ENCODE results near the gene FOXJ3. TPM values are rescaled to one million over a fixed set of nuclear protein-coding genes. Genes with fewer than 3 reads are reported as not detected.
A peak's percentile ranks its signal among the peaks of the same experiment; 100 is the strongest.

The FOXJ3 gene
- polyA plus RNA-seq, 1 donor: 39.0 TPM

DNA sequence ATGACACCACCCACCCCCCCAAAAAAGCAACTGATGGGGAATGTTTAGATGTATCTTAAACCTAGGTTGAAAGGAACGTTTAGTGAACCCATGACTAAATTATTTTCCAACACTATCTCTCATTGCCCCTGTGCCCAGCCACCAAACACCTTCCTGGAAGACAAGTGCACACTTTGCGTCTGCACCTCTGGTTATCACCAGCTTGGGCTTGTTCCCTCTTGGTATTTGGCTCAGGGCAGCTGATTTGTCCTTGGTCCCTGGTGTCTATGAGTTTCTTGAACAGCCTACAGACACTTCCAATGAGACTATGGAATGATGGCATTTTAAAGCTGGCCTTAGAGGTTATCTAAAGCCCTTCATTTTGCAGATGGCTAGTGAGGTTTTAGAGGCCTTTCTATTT, 30.1 kb upstream of the FOXJ3 start:
- no peak overlapping the region for H3K27ac ChIP-seq (ENCODE audit: low read length)
- no peaks in the 10 kb centered on the region for H3K9me3 ChIP-seq (ENCODE audit: control insufficient read depth, low read depth, low read length)
- H3K4me1 ChIP-seq (ENCODE audit: control insufficient read depth, insufficient read depth, low read length): peaks cover 11% of the 10 kb centered on the region
- no peaks in the 10 kb centered on the region for H3K36me3 ChIP-seq (ENCODE audit: control insufficient read depth, insufficient read depth, low read length)
- H3K27me3 ChIP-seq (ENCODE audit: control insufficient read depth, insufficient read depth, low read length): no peaks in the 10 kb centered on the region
- WGBS (ENCODE audit: insufficient coverage, low lambda C conversion rate): 100% methylated on average over 1 of the region's 2 CpGs
- no peak overlapping the region for H3K4me3 ChIP-seq (ENCODE audit: low read length)
- DNase-seq: no peak

DNA sequence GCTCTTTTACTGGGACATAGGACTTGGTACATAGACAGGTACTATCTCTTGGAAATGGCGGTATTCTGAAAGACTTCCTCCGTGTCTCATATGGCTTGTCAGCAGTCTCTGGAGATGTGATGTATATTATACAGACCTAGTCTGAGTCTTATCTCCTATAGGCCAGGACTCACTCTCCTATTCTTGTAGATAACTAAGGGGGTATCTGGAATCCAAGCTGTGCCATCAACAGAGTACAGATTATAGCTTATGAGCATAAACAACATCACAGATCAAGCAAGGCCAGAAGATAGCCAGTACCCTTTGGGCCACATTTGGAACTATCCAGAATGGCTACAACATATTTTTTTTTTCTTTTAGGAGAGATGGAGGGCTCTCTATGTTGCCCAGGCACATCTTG, 29.5 kb upstream of the FOXJ3 start:
- Histone ChIP-seq H3K27ac (ENCODE audit: low read length) (no peak overlapping the region), H3K36me3 (ENCODE audit: control insufficient read depth, insufficient read depth, low read length) (no peaks in the 10 kb centered on the region), H3K4me3 (ENCODE audit: low read length) (no peak overlapping the region), H3K27me3 (ENCODE audit: control insufficient read depth, insufficient read depth, low read length) (no peaks in the 10 kb centered on the region), H3K4me1 (ENCODE audit: control insufficient read depth, insufficient read depth, low read length) (peaks cover 10% of the 10 kb centered on the region), H3K9me3 (ENCODE audit: control insufficient read depth, low read depth, low read length) (no peaks in the 10 kb centered on the region)
- WGBS (ENCODE audit: insufficient coverage, low lambda C conversion rate): no CpG with 5 or more reads among the region's 2 CpGs
- no peak for DNase-seq

DNA sequence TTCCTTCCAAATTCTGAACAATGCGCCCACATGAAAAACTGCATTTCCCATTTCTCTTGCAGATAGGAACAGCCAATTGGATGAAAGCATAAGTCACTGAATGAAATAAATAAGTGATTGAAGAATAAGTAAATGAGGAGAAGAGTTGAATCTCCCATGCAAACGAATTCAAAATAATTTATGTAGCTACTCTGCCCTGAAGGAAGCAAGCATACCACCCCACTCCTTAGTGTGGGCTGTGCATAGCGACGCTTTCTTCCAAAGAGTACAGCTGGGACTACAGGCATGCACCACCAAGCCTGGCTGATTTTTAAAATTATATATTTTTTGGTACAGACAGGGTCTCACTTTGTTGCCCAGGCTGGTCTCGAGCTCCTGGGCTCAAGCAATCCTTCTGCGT, 29.1 kb upstream of the FOXJ3 start:
- no peak for DNase-seq
- Histone ChIP-seq H3K4me1 (ENCODE audit: control insufficient read depth, insufficient read depth, low read length) (peaks cover 10% of the 10 kb centered on the region), H3K36me3 (ENCODE audit: control insufficient read depth, insufficient read depth, low read length) (no peaks in the 10 kb centered on the region), H3K9me3 (ENCODE audit: control insufficient read depth, low read depth, low read length) (no peaks in the 10 kb centered on the region), H3K27ac (ENCODE audit: low read length) (no peak overlapping the region), H3K27me3 (ENCODE audit: control insufficient read depth, insufficient read depth, low read length) (no peaks in the 10 kb centered on the region), H3K4me3 (ENCODE audit: low read length) (no peak overlapping the region)
- WGBS (ENCODE audit: insufficient coverage, low lambda C conversion rate): 100% methylated on average over 1 of the region's 6 CpGs

DNA sequence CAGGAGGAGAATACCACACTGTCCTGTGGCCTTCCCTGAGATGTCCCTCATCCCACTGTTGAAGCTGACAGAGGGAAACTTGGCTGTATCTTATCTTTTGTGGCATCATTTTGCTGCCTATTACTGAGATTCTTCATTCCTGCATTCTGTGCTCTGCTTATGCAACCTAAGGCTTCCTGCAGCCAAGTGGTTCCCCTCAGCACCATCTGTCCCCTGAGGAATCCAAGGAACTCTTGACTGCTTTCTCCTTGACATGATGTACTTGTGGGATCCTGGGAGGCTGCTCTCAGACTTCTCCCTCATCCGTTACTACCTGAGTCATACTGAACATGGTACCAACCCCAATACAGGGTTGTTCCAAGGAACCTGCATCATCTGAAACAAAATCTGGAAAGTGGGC, 24.4 kb upstream of the FOXJ3 start:
- Histone ChIP-seq H3K27me3 (ENCODE audit: control insufficient read depth, insufficient read depth, low read length) (no peaks in the 10 kb centered on the region), H3K4me1 (ENCODE audit: control insufficient read depth, insufficient read depth, low read length) (no peaks in the 10 kb centered on the region), H3K9me3 (ENCODE audit: control insufficient read depth, low read depth, low read length) (no peaks in the 10 kb centered on the region), H3K27ac (ENCODE audit: low read length) (no peak overlapping the region), H3K36me3 (ENCODE audit: control insufficient read depth, insufficient read depth, low read length) (no peaks in the 10 kb centered on the region), H3K4me3 (ENCODE audit: low read length) (no peak overlapping the region)
- no CpG with 5 or more reads among the region's 1 CpG for WGBS (ENCODE audit: insufficient coverage, low lambda C conversion rate)
- DNase-seq: no peak

DNA sequence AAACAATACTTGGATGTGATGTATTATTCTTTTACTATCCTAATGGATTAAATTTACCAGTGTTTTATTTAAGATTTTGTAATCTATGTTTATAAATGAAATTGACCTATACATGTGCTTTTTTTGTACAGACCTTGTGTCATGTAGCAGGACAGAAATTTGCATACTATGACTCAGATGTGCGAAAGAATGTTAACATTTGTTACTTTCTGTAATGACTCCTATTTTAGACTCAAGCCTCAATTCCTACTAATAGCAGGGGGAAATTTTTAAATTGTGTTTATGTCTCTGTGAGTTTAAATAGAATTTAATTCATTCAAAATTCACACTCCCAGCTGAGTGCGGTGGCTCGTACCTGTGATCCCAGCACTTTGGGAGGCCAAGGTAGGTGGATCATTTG, 23.8 kb upstream of the FOXJ3 start:
- WGBS (ENCODE audit: insufficient coverage, low lambda C conversion rate): no CpG with 5 or more reads among the region's 3 CpGs
- Histone ChIP-seq H3K27ac (ENCODE audit: low read length) (no peak overlapping the region), H3K36me3 (ENCODE audit: control insufficient read depth, insufficient read depth, low read length) (no peaks in the 10 kb centered on the region), H3K9me3 (ENCODE audit: control insufficient read depth, low read depth, low read length) (no peaks in the 10 kb centered on the region), H3K4me1 (ENCODE audit: control insufficient read depth, insufficient read depth, low read length) (no peaks in the 10 kb centered on the region), H3K27me3 (ENCODE audit: control insufficient read depth, insufficient read depth, low read length) (no peaks in the 10 kb centered on the region), H3K4me3 (ENCODE audit: low read length) (no peak overlapping the region)
- DNase-seq: no peak

DNA sequence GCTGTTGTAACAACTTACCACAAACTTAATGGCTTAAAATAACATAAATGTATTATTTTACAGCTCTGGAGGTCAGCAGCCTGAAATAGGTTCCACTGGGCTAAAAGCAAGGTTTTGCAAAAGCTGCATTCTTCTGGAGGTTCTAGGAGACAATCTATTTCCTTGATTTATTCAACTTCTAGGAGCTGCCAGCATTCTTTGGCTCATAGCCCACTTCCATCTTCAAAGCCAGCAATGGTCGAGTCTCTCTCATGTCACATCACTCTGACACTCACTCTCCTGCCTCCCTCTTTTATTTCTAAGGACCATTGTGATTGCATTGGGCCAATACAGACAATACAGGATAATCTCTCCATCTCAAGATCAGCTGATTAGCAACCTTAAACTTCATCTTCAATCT, 15.1 kb upstream of the FOXJ3 start:
- WGBS (ENCODE audit: insufficient coverage, low lambda C conversion rate): no CpG with 5 or more reads among the region's 1 CpG
- H3K9me3 ChIP-seq (ENCODE audit: control insufficient read depth, low read depth, low read length): no peaks in the 10 kb centered on the region
- no peaks in the 10 kb centered on the region for H3K4me1 ChIP-seq (ENCODE audit: control insufficient read depth, insufficient read depth, low read length)
- H3K27ac ChIP-seq (ENCODE audit: low read length): no peak overlapping the region
- DNase-seq: no peak
- no peaks in the 10 kb centered on the region for H3K36me3 ChIP-seq (ENCODE audit: control insufficient read depth, insufficient read depth, low read length)
- no peak overlapping the region for H3K4me3 ChIP-seq (ENCODE audit: low read length)
- peaks cover 2% of the 10 kb centered on the region for H3K27me3 ChIP-seq (ENCODE audit: control insufficient read depth, insufficient read depth, low read length)

DNA sequence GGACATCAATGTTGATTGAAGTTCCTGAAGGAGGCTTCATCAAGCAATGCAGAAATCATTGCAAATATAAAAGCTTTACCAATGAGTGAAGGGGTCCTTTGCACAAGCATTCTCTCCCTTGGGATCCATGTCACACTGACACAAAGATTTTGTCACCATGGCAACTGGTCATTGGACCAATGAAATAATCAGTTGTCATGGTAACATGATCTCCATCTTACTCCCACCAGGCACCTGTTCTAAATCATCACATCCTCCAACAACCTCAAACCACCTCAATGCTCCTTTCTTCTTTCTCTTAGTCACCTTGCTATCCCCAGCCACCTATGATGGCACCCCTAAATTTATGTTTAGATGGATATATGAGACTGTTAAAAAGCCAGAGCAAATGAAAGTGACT, 13.5 kb upstream of the FOXJ3 start:
- Histone ChIP-seq H3K27ac (ENCODE audit: low read length) (no peak overlapping the region), H3K27me3 (ENCODE audit: control insufficient read depth, insufficient read depth, low read length) (peaks cover 2% of the 10 kb centered on the region), H3K9me3 (ENCODE audit: control insufficient read depth, low read depth, low read length) (no peaks in the 10 kb centered on the region), H3K4me1 (ENCODE audit: control insufficient read depth, insufficient read depth, low read length) (no peaks in the 10 kb centered on the region), H3K4me3 (ENCODE audit: low read length) (no peak overlapping the region), H3K36me3 (ENCODE audit: control insufficient read depth, insufficient read depth, low read length) (no peaks in the 10 kb centered on the region)
- DNase-seq: no peak

DNA sequence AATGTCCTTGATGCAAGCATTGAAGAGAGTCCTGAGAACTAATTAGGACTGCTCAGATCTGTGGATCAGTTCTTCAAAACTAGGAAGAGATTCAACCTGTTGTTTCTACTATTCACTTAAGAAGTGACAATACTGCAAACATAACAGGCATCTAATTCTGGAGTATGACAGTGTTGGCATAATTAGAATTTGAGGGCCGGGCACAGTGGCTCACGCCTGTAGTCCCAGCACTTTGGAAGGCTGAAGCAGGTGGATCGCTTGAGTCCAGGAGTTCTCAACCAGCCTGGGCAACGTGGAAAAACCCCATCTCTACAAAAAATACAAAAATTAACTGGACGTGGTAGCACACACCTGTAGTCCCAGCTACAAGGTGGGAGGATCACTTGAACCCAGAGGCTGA, 8.0 kb upstream of the FOXJ3 start:
- WGBS (ENCODE audit: insufficient coverage, low lambda C conversion rate): no CpG with 5 or more reads among the region's 5 CpGs
- Histone ChIP-seq H3K9me3 (ENCODE audit: control insufficient read depth, low read depth, low read length) (no peaks in the 10 kb centered on the region), H3K4me1 (ENCODE audit: control insufficient read depth, insufficient read depth, low read length) (peaks cover 8% of the 10 kb centered on the region), H3K27me3 (ENCODE audit: control insufficient read depth, insufficient read depth, low read length) (no peaks in the 10 kb centered on the region), H3K4me3 (ENCODE audit: low read length) (no peak overlapping the region), H3K36me3 (ENCODE audit: control insufficient read depth, insufficient read depth, low read length) (no peaks in the 10 kb centered on the region), H3K27ac (ENCODE audit: low read length) (no peak overlapping the region)
- DNase-seq: no peak

DNA sequence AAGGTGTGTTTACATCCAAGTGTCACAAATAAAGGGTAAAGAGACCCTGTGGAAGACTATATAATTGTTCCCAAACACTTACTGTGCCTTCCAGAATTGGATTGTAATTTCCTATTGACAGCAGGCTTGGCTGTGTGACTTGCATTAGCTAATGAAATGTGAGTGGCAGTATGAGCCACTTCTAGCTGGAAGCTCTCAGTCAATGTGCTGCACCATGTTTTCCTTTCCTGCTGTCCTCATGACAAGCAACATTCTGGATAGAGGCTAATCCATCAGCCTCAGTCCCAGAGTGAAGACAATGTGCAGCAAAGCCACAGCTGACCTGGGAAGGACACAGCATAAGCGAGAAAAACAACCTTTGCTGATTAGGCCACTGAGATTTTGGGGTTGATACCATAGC, 5.9 kb upstream of the FOXJ3 start:
- WGBS (ENCODE audit: insufficient coverage, low lambda C conversion rate): no CpG with 5 or more reads among the region's 1 CpG
- Histone ChIP-seq H3K36me3 (ENCODE audit: control insufficient read depth, insufficient read depth, low read length) (no peaks in the 10 kb centered on the region), H3K4me1 (ENCODE audit: control insufficient read depth, insufficient read depth, low read length) (peaks cover 22% of the 10 kb centered on the region), H3K9me3 (ENCODE audit: control insufficient read depth, low read depth, low read length) (no peaks in the 10 kb centered on the region), H3K4me3 (ENCODE audit: low read length) (no peak overlapping the region), H3K27ac (ENCODE audit: low read length) (peak overlapping the region; percentile 38), H3K27me3 (ENCODE audit: control insufficient read depth, insufficient read depth, low read length) (no peaks in the 10 kb centered on the region)
- peak in 1 of 2 donors; percentile 17 for DNase-seq

DNA sequence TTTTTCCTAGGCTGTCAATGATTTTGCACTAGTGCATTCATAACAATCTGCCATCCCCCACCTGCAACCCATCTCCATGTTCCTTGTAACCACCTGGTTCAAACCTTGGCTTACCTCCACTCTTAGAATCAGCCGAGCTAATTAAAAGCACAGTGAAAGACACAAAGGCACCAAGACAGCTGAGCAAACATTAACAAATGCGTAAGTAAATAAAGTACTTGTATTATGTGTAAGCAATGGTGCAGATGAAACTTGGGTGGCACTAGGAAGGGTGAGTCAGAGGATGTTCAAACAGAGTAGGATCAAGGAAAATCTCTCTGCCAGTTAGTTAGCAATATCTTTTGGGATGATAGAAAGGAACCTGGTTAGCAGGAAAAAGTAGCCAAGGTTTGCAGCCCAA, 5.1 kb upstream of the FOXJ3 start:
- H3K27me3 ChIP-seq (ENCODE audit: control insufficient read depth, insufficient read depth, low read length): no peaks in the 10 kb centered on the region
- H3K4me1 ChIP-seq (ENCODE audit: control insufficient read depth, insufficient read depth, low read length): peaks cover 22% of the 10 kb centered on the region
- H3K4me3 ChIP-seq (ENCODE audit: low read length): no peak overlapping the region
- peak overlapping the region; percentile 38 for H3K27ac ChIP-seq (ENCODE audit: low read length)
- peak; percentile 31 to 74 for DNase-seq
- H3K36me3 ChIP-seq (ENCODE audit: control insufficient read depth, insufficient read depth, low read length): no peaks in the 10 kb centered on the region
- 57% methylated on average over 1 of the region's 2 CpGs for WGBS (ENCODE audit: insufficient coverage, low lambda C conversion rate)
- H3K9me3 ChIP-seq (ENCODE audit: control insufficient read depth, low read depth, low read length): no peaks in the 10 kb centered on the region

DNA sequence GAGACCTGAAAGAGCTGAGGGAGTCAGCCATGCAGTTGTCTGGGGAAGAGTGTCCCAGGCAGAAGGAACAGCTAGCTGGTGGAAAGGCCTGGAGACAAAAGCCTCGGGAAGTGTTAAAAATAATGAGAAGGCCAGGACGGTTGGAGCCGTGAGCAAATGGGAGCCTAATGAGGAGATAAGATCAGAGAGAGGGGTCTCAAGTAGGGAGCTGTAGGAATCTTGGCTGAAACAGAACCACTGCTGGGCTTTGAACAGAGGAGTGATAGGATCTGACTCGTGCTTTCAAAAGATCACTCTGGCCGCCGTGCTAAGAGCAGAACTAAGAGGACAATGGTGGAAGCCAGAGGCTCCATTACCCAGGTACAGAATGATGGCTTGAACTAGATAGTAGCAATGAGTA, 1.9 kb upstream of the FOXJ3 start:
- H3K4me3 ChIP-seq (ENCODE audit: low read length): no peak overlapping the region
- peak overlapping the region; percentile 100 for H3K27ac ChIP-seq (ENCODE audit: low read length)
- H3K36me3 ChIP-seq (ENCODE audit: control insufficient read depth, insufficient read depth, low read length): no peaks in the 10 kb centered on the region
- H3K4me1 ChIP-seq (ENCODE audit: control insufficient read depth, insufficient read depth, low read length): peaks cover 17% of the 10 kb centered on the region
- no peak for DNase-seq
- no peaks in the 10 kb centered on the region for H3K27me3 ChIP-seq (ENCODE audit: control insufficient read depth, insufficient read depth, low read length)
- H3K9me3 ChIP-seq (ENCODE audit: control insufficient read depth, low read depth, low read length): no peaks in the 10 kb centered on the region
- 86% methylated on average over 2 of the region's 6 CpGs for WGBS (ENCODE audit: insufficient coverage, low lambda C conversion rate)
